HCT116 (cell line): ENCODE data around the gene LHB.
A peak's percentile ranks its signal among the peaks of the same experiment; 100 is the strongest.

Source experiments
- JUND ChIP-seq: IDR thresholded peaks from 2 replicates; pipeline ENCODE4 v1.6.1; 2012
- POLR2A ChIP-seq: IDR thresholded peaks from 2 replicates; pipeline ENCODE4 v1.7.0; 2011; ENCODE audit warnings: borderline replicate concordance; ENCODE audit not compliant: insufficient read depth, insufficient read length; ENCODE audit errors: extremely low read depth
- RAD21 ChIP-seq: IDR thresholded peaks from 2 replicates; pipeline ENCODE4 v1.6.1; 2012; ENCODE audit warnings: low read depth, mild to moderate bottlenecking
- SP1 ChIP-seq: IDR thresholded peaks from 2 replicates; pipeline ENCODE4 v1.6.1; 2012; ENCODE audit warnings: low read depth
- TF ChIP-seq, protein P1 (sequence below), 3 experiments: fragments of 200-600 bp in 1 of 3; sonication (generic) in 1 of 3; IDR thresholded peaks in 2 of 3; conservative IDR thresholded peaks in 1 of 3; 2 replicates each; pipeline ENCODE4 v1.5.1; 2012 to 2017; ENCODE audit warnings: low read depth in 2 of 3, low read length in 2 of 3, antibody characterized with exemption in 1 of 3, borderline replicate concordance in 1 of 3, control low read depth in 1 of 3, mild to moderate bottlenecking in 1 of 3, mixed read lengths in 1 of 3, mixed run types in 1 of 3, moderate library complexity in 1 of 3; ENCODE audit not compliant: insufficient read depth in 1 of 3
- TF ChIP-seq, protein P2 (sequence below): IDR thresholded peaks from 2 replicates; pipeline ENCODE4 v1.6.1; 2012; ENCODE audit warnings: low read depth

DNA sequence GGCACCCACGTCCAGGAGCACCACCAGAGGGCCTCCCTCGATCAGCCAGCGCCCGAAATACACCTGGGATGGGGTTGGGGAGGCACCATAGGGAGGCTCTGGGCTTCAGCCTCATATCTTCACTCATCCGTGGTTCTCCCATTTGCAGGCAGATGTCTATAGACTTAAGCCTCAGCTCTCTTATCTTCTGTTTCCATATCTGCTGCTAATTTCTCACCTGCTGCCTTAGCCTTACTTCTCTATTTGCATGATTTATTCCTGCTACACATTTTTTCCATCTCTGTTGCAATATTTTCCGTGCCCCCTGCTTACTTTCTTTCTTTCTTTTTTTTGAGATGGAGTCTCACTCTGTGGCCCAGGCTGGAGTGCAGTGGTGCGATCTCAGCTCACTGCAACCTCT, 29.6 kb downstream of the LHB start:
- no peak for TF ChIP-seq POLR2A
- no peak for TF ChIP-seq JUND
- TF ChIP-seq, protein P1, sequence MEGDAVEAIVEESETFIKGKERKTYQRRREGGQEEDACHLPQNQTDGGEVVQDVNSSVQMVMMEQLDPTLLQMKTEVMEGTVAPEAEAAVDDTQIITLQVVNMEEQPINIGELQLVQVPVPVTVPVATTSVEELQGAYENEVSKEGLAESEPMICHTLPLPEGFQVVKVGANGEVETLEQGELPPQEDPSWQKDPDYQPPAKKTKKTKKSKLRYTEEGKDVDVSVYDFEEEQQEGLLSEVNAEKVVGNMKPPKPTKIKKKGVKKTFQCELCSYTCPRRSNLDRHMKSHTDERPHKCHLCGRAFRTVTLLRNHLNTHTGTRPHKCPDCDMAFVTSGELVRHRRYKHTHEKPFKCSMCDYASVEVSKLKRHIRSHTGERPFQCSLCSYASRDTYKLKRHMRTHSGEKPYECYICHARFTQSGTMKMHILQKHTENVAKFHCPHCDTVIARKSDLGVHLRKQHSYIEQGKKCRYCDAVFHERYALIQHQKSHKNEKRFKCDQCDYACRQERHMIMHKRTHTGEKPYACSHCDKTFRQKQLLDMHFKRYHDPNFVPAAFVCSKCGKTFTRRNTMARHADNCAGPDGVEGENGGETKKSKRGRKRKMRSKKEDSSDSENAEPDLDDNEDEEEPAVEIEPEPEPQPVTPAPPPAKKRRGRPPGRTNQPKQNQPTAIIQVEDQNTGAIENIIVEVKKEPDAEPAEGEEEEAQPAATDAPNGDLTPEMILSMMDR (IDR thresholded peaks at IDR 0.05 in 2 of 3, conservative IDR thresholded peaks at IDR 0.05 in 1 of 3; ENCODE audit: borderline replicate concordance in 1 of 3, insufficient read depth in 1 of 3, low read depth in 2 of 3, low read length in 2 of 3), result peak in 1 of 3 experiments; percentile 19; a peak in 1 of 6 replicates
- no peak for TF ChIP-seq SP1
- TF ChIP-seq, protein P2, sequence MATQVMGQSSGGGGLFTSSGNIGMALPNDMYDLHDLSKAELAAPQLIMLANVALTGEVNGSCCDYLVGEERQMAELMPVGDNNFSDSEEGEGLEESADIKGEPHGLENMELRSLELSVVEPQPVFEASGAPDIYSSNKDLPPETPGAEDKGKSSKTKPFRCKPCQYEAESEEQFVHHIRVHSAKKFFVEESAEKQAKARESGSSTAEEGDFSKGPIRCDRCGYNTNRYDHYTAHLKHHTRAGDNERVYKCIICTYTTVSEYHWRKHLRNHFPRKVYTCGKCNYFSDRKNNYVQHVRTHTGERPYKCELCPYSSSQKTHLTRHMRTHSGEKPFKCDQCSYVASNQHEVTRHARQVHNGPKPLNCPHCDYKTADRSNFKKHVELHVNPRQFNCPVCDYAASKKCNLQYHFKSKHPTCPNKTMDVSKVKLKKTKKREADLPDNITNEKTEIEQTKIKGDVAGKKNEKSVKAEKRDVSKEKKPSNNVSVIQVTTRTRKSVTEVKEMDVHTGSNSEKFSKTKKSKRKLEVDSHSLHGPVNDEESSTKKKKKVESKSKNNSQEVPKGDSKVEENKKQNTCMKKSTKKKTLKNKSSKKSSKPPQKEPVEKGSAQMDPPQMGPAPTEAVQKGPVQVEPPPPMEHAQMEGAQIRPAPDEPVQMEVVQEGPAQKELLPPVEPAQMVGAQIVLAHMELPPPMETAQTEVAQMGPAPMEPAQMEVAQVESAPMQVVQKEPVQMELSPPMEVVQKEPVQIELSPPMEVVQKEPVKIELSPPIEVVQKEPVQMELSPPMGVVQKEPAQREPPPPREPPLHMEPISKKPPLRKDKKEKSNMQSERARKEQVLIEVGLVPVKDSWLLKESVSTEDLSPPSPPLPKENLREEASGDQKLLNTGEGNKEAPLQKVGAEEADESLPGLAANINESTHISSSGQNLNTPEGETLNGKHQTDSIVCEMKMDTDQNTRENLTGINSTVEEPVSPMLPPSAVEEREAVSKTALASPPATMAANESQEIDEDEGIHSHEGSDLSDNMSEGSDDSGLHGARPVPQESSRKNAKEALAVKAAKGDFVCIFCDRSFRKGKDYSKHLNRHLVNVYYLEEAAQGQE, result no peak
- no peak for TF ChIP-seq RAD21
